ENCODE measurements around the gene LRRTM3.

The LRRTM3 gene

DNA sequence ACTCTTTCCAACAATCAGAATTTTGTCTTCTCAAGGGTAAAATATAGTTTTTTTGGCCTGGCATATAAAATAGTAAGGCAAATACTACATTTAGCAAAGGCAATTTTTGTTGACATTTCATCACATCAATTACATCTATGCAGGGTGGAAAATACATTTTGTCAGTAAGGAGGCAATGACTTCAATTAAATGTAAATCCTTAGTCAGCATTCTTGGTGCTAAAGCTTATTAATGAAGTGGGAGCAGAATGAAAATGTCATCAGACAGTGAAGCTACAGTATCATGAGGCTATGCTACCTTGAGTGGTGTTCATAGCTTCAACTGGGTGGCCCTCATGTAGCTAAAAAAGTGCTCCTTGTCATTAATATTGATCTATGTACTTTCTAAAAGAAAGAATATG lies 8.9 kb downstream of the LRRTM3 start:
- no peak for FAIRE-seq

DNA sequence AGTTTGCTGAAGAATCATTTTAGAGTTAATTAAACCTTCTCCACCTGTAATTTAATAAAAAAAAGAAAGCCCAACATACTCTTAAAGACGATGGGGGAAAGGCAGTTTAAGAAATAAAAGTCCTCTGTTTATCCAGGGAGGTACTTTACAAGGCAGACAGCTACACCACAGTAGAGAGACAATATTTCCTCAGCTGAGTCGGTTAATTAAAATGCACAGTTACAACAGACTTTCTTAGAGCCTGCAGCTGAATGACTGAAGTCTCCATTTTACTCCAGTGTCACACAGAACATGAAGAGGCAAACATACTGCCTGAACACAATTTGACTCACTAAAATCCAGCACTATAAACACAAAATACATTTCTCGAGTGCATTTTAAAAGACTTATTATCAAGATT lies 15.1 kb downstream of the LRRTM3 start:
- FAIRE-seq, result no peak

DNA sequence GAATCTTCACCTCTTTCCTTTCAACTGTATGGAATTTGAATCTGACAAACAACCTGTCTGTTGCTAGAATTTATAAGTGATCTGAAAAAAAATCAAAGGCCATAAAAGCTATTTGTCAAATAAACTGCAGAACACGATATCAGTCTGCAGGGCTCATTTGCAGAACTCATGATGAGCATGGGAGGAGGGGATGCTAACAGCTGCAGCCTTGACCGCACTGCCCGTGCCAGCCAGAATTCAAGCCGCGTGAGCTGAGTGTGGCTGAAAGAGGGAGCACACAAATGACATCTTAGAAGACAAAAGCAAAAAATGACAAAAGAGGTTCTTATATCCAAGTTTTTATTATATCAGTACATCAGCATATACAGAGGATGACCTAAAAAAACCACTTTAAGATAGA lies 15.7 kb downstream of the LRRTM3 start:
- FAIRE-seq, result no peak

DNA sequence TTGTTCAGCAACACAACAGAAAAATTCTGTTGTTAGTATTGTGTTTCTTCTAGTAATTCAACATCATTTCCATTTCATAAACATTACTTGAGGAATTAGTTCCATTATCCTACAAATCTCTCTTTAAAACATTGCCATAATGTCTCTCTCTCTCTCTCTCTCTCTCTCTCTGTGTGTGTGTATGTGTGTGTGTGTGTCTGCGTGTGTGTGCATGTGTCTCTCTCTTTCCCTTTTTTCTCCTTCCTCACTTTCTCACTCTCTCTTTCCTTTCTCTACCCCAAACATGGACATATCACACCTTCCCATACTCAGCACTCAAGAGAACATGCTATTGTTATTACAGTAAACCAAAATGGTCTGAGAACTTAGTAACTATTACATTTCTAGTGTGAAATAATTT lies 16.6 kb downstream of the LRRTM3 start:
- no peak for FAIRE-seq

DNA sequence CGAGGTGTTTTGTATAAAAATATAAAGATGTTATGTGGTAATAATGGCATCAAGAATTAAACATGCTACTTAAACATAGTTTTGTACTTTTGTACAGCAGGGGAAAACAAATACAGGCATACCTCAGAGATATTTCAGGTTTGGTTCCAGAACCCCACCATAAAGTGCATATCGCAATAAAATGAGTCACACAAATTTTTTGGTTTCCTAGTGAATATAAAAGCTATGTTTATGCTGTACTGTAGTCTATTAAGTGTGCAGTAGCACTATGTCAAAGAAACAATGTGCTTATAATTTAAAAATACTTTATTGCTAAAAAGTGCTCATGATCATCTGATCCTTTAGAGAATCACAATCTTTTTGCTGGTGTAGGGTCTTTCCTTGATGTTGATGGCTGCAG lies 17.8 kb downstream of the LRRTM3 start:
- FAIRE-seq, result no peak

DNA sequence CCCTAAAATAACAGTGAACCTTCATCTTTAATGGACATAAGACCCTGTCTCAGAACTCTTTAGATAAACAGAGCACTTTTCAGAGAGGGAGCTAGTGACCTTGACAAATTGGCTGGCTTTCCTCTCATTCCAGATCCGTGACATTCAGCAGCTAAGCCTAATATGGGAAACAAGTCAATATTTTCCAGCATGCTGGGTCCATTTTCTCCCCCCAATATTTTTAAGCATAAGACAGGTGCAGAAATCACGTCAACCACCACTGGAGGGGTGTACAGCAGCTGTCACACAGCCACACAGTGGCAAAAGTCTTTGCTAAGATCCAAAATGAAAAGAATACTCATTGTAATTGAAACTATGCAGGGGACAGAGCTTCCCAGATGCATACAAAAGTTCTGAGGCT lies 26.1 kb downstream of the LRRTM3 start:
- FAIRE-seq, result no peak

DNA sequence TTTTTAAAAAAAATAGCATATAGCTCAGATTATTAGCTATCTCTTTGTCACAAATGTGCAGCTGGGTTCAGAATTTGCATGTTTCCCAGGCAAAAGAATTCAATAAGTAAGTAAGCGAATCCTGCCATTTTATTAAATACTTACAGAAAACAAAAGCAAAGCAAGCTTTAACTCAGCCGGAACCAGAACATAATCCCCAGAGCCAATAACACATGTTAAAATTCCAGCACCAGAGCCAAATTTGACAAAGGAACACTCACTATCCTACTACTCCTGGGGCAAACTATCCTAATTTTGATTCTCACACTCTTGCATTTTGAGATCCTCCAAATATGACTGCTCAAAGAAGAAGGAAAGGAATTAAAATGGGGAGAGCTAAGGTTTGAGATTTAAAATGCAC lies 32.6 kb downstream of the LRRTM3 start:
- no peak for FAIRE-seq

DNA sequence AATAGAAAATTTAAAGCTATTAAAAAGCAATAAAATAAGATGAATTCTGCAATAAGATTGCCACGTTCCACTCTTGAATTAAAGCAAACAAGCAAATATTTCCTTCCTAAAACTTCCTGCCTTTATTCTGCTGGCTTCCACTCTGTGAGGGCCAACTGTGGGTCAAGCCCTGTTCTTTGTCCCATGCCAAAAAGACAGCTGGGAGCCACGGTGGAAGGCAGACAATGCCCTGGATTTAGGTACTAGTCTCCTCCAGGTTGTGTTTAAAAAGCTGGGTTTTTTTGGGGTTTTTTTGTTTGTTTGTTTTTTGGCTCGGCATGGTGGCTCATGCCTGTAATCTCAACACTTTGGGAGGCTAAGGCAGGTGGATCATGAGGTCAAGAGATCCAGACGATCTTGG lies 39.1 kb downstream of the LRRTM3 start:
- no peak for FAIRE-seq

DNA sequence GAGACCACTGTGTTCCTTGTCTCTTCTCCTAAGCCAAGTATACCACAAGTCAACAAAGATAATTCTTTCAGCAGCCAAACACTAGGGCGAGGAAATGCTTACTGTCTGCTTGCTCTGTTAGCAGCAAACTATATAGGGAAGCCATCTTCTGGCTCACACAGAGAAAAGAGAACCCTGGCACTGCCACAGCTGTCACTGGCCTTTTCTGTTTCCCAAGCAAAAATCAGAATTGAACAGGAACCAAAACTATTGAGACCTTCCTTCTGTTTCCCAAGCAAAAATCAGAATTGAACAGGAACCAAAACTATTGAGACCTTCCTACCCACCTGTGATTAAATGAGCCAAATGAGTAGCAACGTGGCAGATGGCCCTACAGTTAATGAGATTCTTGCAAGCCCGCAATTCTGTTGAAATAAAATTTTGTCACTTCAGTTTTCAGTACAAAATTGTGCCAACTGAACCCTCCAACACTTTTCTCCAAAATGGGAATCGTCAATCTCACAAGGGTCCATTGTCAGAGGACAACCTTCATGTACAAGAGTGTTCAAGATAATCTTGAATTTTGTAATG lies 54.5 kb downstream of the LRRTM3 start:
- FAIRE-seq, result no peak

DNA sequence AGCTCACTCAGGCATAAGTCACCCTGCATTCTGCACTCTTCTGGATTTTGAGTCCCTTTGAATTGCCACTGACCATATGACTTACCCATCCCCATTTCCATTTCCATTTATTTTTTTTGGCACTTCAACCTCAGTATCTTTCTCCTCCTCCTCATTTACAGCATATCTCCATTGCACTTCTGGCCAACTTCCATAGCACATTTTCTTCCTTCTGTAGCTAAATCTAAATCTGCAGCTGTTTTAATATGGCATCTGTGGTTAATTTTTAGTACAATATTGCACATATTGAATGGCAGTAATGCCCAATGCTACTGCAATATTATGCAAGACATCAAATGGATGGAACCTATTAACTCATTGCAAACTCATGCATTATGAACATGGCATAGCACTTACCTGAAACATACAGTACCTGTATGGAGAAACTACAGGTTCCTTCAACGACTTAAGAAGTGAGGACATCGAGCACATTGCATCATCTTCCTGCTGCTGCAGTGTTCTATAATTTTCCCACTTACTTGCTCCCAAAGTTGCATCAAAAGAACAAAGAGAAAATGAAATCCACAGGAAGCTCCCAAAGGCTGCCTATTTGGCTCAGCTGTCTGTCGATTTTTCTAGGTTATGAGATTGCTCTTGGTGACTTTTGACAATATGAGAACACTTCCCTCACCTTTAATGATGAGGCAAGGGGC lies 55.7 kb downstream of the LRRTM3 start:
- no peak for FAIRE-seq

DNA sequence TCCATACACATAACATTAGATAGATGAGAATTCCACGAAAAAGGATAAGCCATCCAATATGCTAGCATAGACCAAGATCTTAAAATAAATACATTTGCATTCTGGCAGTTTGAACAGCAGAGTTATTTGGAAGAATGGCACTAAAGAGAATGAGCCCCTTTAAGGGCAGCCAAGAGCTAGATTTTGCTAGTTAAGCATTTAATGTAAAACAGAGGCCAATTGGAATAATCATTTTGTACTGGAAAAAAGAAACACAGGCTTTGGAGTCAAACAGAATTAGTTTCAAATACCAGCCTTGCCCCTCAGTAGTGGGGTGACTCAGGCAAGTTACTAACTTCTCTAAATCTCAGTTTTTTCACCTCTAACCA lies 56.2 kb downstream of the LRRTM3 start:
- no peak for FAIRE-seq

DNA sequence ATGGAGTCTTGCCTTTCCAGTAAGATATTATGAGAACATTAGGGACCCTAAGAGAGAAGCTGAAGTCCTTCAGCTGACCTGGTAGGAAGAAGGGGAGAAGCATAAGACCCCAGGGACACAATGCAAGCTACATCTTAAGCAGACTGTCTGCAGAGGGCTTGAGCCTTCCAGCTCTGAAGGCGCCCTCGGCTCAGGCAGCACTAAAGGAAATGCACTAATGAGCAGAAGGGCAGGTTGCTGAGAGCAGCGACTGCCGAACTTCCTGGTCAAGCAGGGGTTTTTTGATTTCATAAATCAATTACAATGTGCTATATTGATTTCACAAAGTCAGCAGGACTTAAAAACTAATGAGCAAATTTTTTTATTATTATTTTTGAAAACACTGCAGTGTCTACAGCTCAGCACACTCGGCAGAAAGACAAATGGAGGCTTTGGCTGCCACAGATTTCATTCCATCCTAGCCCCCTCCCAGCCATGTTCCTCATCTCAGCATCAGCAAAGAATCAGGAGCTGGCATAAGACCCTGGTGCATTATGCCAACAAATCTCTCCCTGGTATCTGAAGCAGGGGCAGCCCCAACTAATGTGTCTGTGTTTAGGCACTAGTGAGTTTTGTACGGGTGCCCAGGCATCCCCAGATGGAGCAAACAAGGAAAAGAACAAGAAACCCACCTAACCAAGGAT lies 57.1 kb downstream of the LRRTM3 start:
- no peak for FAIRE-seq

DNA sequence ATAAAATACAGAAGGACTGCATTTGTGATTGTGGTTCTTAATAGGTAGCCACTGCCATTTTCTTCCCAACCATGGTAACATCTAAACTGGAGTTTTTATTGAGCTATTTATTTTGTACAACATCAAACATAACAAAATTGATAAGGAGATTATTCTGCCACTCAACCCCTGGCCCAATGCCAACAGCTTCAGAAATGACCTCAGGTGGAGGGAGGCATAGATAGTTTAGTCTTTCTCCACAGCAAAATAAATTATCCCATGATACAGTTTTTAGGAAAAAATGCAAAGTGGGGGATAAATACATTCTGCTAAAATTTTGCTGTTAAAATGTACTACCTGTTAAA lies 57.6 kb downstream of the LRRTM3 start:
- no peak for FAIRE-seq

DNA sequence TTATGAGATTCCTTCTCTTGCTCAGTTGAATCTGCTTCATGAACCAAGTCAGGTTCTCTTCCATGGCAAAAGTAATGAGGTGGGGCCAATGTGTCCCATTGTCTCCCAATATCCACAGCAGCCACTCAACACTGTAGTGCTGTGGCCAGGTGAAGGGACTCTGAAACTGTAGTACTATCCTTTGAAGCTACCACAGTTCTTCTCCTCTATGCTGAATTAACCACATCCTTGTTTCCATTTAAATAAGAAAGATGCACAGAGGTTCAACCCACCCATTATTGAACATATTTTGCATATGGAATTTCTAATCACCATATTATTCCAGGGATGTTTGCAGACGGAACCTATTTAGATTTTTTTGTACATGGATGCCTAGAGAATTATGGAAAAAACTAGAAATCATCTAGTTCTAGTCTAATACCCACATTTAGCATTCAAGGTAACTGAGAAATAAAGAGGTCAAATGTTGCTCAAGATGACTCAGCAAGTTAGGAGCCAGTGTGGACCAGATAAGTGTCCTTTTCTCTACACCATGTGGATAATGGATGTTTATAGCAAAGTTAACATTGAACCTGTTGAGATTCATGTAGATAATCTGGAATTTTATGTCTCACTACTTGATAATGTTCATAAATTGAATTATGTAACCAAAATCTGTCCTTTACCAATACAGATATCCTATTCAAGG lies 64.5 kb downstream of the LRRTM3 start:
- no peak for FAIRE-seq

DNA sequence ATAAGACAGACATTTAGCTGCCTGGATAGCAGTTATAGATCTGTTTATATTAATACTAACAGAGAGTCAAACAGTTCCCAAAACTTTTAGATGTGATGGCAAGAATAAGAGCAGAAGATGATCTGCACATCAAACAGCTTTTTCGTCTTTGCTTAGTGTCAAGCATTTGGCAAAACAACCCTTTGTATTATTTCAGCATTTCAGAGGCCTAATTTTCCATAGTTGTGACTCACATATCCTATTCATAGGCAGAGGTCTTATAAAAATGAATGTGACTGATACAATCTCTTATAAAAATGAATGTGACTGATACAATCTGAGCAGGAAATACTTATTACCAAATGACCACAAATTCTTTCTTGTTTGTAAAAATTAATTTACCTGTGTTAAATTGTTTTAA lies 71.2 kb downstream of the LRRTM3 start:
- no peak for FAIRE-seq

DNA sequence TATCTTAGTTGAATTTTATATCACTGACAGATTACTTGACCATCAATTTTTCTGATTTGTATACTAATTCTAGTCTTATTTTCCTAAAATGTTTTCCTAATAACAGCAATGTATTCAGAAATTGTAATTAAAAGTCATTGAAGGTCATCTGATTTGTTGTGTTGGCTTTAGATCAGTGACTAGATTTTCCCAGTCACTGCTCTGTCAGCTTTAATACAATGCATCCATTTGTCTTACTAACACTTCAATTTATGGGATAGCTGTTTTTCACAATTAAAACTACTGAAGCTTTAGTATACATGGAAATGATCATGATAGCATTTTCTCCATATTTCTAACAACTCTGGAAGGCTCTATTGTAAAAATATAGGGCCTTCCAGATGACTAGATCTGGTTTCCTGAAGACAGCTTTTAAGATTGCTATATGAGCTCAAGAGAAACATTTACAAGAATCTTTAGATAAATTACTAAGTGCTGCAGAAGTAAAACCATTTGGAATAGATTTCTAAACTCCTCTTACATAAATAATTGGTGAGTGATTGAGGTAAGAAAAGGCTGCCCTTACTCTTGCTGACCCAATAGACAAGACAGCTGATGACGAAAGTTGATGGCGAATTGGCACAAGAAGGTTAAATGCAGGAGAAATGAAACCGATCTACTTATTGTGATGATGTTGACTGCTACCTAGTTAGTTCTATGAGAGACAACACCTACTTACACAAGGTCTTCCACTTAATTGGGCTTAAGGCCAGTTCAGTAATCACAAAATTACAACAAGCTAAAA lies 74.1 kb downstream of the LRRTM3 start:
- FAIRE-seq, result no peak

DNA sequence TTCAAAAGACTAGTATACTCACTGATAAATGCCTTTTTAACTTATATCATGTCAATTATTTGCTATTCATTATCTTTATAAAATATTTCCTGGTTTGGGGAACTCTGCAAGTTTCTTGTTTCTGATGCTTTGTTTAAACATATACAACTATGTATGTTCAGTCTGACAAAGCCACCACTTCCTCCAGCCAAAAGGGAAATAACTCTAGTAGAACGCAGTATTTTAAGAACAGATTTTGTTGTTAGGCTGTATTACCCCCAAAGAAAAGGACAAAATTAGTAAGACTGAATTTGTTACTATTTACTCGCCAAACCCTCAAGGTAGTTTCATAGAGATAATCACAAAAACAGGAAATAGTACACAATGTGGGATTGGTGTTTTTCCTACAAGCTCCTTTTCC lies 78.9 kb downstream of the LRRTM3 start:
- FAIRE-seq, result no peak

DNA sequence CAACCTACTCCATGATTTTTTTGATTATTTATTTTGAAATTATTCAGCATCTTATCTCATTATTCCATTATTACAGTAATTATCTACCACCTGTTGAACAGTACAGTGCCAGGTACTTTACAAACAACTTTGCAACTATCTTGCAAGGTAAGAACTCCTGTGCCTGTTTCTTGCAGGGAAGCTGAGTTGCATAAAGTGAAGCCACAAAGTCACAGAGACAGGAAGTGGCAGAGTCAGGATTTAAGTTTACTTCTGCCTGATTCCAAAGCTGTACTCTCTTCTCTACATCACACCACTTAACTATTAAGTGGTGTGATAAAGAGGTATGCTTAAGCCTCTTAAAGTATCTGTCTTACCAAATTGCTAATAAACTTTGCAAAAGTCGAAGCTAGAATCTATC lies 80.1 kb downstream of the LRRTM3 start:
- FAIRE-seq, result no peak

DNA sequence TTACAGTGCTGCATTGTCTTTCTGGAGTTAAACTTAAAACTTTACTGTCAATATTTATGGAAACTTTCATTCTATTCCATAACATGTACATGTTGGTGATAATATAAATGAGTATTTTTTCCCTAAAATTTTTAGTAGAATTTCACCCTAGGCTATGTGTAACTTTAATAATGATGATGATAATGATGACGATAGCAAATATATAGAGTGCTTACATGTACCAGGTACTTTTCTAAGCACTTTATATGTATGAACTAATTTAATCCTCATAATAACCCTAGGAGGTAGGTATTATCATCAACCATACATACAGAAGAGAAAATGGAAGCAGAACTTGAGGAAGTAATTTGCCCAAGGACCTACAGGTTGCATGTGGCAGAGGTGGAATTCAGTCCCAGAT lies 85.6 kb downstream of the LRRTM3 start:
- no peak for FAIRE-seq

DNA sequence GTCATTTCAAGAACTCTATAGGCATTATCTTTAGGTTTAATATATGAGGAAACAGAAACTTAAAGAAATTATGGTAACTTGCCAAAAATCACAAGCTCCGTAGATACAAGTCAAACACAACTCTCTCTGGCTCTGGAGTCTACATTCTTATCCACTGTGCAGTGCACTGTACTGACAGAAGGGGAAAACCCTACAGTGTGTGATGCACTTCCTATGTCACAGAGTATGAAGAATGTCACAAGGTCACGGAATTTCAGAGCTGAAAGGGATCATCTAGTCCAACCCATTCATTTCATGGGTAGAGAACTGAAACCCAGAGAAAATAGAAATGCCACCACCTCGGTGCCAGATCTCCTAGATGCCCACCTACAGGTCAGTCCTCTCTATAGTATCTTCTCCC lies 86.1 kb downstream of the LRRTM3 start:
- no peak for FAIRE-seq

DNA sequence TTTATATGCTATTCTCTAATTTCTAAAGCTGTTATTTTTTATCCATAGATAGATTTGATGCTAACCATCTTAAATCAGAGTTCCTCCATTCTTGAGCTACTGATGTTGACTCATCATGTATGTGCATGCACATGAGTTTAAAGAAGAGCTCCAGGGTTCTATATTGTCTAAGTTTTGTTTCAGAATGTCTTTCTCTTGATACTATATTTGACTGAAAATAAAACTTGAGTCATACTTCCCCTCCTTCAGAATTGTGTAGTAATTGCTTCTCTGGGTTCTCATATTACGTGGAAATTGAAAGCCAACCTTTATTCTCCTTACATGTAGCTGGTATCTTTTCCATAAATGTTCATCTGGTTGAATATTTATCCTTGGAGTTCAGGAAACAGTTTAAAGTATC lies 89.4 kb downstream of the LRRTM3 start:
- FAIRE-seq, result no peak

DNA sequence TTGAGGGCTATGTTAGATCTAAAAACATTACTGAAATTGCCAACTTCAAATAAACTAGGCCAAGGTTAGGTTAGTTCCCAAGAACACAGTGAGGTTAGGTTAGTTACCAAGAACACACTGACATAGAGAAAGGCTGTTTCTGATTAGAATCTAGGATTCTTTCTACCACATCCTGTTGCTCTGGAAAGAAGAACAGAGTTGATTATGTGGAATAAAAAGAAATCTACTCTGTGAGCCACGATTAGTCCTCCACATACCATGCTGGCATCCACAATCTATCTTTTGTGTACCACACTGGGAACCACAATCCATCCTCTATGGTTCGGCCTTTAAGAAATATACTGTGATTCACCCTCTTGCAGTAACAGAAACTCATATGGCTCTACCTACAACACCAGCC lies 91.4 kb downstream of the LRRTM3 start:
- FAIRE-seq, result no peak

DNA sequence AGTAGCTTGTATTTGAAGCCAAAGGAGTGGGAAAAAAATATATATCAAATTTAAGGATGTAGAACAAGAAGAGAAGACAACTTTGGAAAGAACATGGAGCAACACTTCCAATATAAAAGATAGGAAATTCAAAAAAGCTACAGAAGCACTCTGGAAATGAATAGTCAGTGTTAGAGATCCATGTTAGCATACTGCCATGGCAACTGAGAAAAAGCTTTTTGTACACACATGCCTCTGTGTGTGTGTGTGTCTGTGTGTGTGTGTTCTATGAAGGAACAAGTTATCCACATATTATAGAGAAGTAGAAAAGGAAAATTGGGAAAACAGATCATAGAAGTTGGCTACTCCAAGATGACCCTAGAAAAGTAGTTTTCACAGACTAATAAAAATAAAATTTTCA lies 96.3 kb downstream of the LRRTM3 start:
- FAIRE-seq, result no peak

All from endometrium (tissue), 2 donors.